ENCODE results near the gene ZNF563. TPM values are rescaled to one million over a fixed set of nuclear protein-coding genes. Genes with fewer than 3 reads are reported as not detected.

The ZNF563 gene
- total and polyA plus RNA-seq, 9 donors: 2.2 to 7.5 (median 5.5) TPM

DNA sequence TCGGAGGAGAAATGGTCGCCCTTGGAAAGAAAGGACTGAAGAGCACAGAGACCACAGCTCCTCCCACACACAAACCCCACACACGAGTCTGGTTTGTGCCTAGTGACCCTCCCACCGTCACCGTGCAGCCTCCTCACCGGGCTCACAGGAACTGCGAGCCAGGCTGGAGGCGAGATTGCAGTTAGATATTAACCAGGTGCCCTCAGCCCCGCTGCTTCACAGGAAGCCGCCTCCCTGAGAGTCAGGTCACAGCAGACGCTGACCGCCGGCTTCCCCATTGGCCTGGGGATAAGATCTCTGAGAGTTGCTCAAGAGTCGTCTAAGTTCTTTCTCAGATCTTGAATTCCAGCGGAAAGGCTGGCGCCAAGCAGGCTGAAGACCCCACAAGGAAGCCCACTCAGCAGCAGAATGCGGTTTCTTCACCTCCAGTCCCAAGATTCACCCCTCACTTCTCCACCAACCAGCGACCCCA is 39.6 kb downstream of the ZNF563 start:
- Histone ChIP-seq H3K27me3 (no peaks in the 10 kb centered on the region), H3K4me1 (ENCODE audit: insufficient read depth) (peaks cover 11% of the 10 kb centered on the region), H3K9me3 (no peaks in the 10 kb centered on the region), H3K27ac (peak overlapping the region; percentile 59 to 91), H3K4me3 (peak overlapping the region; percentile 91), H3K36me3 (no peaks in the 10 kb centered on the region)
- WGBS, 3 donors: 0 to 1% (median 0%) methylated on average over 18 of the region's 18 CpGs
- intact Hi-C loops (cut with DNase I): loop anchor here in 1 of 4 donors (5.0 kb wide), 1 partner anchor 73 kb away; the partner anchor contains the start of gene ZNF442
- no peak for TF ChIP-seq EP300 (IDR thresholded peaks at IDR 0.05)
- no peak for TF ChIP-seq CTCF (IDR thresholded peaks at IDR 0.05)
- no peak for TF ChIP-seq POLR2A (IDR thresholded peaks at IDR 0.05)
- peak; percentile 41 to 58 (median 50) for DNase-seq

GRCh38 chr19:12289790-12290065 is 43.7 kb downstream of the ZNF563 start:
- TF ChIP-seq CTCF (IDR thresholded peaks at IDR 0.05) (no peak), POLR2A (IDR thresholded peaks at IDR 0.05) (no peak), EP300 (IDR thresholded peaks at IDR 0.05) (no peak)
- DNase-seq: no peak
- 94 to 97% (median 95%) methylated on average over 7 of the region's 7 CpGs for WGBS, 3 donors
- Histone ChIP-seq H3K4me1 (ENCODE audit: insufficient read depth) (peaks cover 9% of the 10 kb centered on the region), H3K4me3 (no peak overlapping the region), H3K27me3 (no peaks in the 10 kb centered on the region), H3K36me3 (no peaks in the 10 kb centered on the region), H3K9me3 (no peaks in the 10 kb centered on the region), H3K27ac (no peak overlapping the region)
- intact Hi-C loops (cut with DNase I): loop anchor here in 1 of 4 donors (5.0 kb wide), 1 partner anchor 78 kb away; the partner anchor contains the start of gene ZNF442

DNA sequence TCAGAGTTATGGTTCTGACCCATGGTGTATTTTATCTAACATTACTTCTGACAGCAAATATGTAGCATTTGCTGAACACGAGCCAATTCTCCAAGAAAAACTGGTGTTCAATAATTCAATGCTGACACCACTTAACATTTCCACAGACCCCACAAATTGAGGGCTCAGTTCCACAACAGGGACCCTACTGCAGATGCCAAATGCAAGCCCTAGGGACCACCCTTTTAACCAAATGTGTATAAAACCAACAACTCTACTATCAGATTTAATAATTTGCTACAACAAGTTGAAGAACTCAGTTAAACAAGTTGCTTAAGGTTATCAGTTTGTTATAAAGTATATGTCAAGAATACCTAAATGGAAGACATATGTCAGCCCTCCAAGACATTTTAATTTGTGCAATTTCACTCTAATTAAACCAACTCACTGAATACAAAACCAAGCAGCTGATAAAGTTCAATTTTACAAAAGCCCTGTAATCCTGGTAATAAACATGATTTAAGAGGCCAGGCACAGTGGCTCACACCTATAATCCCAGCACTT is 45.4 kb downstream of the ZNF563 start:
- intact Hi-C loops (cut with DNase I): no loop called here
- 55 to 78% (median 68%) methylated on average over 1 of the region's 1 CpG for WGBS, 3 donors
- no peak for TF ChIP-seq EP300 (IDR thresholded peaks at IDR 0.05)
- no peak for TF ChIP-seq POLR2A (IDR thresholded peaks at IDR 0.05)
- TF ChIP-seq CTCF (IDR thresholded peaks at IDR 0.05): no peak

GRCh38 chr19:12284631-12285030 is 48.8 kb downstream of the ZNF563 start:
- Histone ChIP-seq H3K4me1 (ENCODE audit: insufficient read depth) (peaks cover 7% of the 10 kb centered on the region), H3K9me3 (no peaks in the 10 kb centered on the region), H3K27ac (no peak overlapping the region), H3K36me3 (no peaks in the 10 kb centered on the region), H3K4me3 (no peak overlapping the region), H3K27me3 (no peaks in the 10 kb centered on the region)
- DNase-seq: no peak
- intact Hi-C loops (cut with DNase I): no loop called here
- TF ChIP-seq CTCF (IDR thresholded peaks at IDR 0.05): no peak
- no peak for TF ChIP-seq POLR2A (IDR thresholded peaks at IDR 0.05)
- no peak for TF ChIP-seq EP300 (IDR thresholded peaks at IDR 0.05)
- 95 to 97% (median 96%) methylated on average over 18 of the region's 18 CpGs for WGBS, 3 donors

More for the DNA sequence above, 45.4 kb downstream of the ZNF563 start:
- no peaks in the 10 kb centered on the region for H3K9me3 ChIP-seq
- no peaks in the 10 kb centered on the region for H3K27me3 ChIP-seq
- peaks cover 9% of the 10 kb centered on the region for H3K4me1 ChIP-seq (ENCODE audit: insufficient read depth)
- DNase-seq: no peak
- no peak overlapping the region for H3K4me3 ChIP-seq
- H3K36me3 ChIP-seq: no peaks in the 10 kb centered on the region
- no peak overlapping the region for H3K27ac ChIP-seq

All from ovary (tissue), 9 donors.